ENCODE data around the gene RAPH1.

Gene RAPH1

GRCh38 chr2:203553784-203554183 is 18.7 kb upstream of the RAPH1 start:
- H3K4me3 ChIP-seq (ENCODE audit: low read length): no peak overlapping the region
- H2BK15ac ChIP-seq (replicated peaks; ENCODE audit: low read depth): no peak overlapping the region
- H3K79me2 ChIP-seq (ENCODE audit: control insufficient read depth, insufficient read depth, low read length): no peaks in the 10 kb centered on the region
- no peak overlapping the region for H3K4ac ChIP-seq (ENCODE audit: low read depth, low read length)
- no peaks in the 10 kb centered on the region for H3K79me1 ChIP-seq (ENCODE audit: low read length)
- H3K27ac ChIP-seq (ENCODE audit: low read depth, low read length): no peak overlapping the region
- H3K18ac ChIP-seq (ENCODE audit: low read length): no peak overlapping the region
- H3K27me3 ChIP-seq (ENCODE audit: insufficient read depth, low read length, poor library complexity): no peaks in the 10 kb centered on the region
- no CpG with 5 or more reads among the region's 1 CpG for WGBS (ENCODE audit: extremely low coverage, insufficient coverage, low lambda C conversion rate)
- no peak overlapping the region for H4K5ac ChIP-seq (ENCODE audit: low read length)
- no peaks in the 10 kb centered on the region for H3K4me1 ChIP-seq (ENCODE audit: control insufficient read depth, low read depth, low read length)
- no peak overlapping the region for H3K9ac ChIP-seq (ENCODE audit: low read length)
- H2BK5ac ChIP-seq (ENCODE audit: low read length): no peak overlapping the region
- H3K4me2 ChIP-seq (ENCODE audit: low read length): no peak overlapping the region
- DNase-seq: no peak
- no peaks in the 10 kb centered on the region for H3K36me3 ChIP-seq (ENCODE audit: control insufficient read depth, insufficient read depth, low read length)
- H4K8ac ChIP-seq (ENCODE audit: low read depth, low read length): no peak overlapping the region
- H3K23ac ChIP-seq (ENCODE audit: low read length): no peak overlapping the region
- no peak overlapping the region for H2BK120ac ChIP-seq (ENCODE audit: low read depth, low read length)
- H3K56ac ChIP-seq (ENCODE audit: low read length): no peak overlapping the region
- no peak overlapping the region for H2AK5ac ChIP-seq (ENCODE audit: low read length)

DNA sequence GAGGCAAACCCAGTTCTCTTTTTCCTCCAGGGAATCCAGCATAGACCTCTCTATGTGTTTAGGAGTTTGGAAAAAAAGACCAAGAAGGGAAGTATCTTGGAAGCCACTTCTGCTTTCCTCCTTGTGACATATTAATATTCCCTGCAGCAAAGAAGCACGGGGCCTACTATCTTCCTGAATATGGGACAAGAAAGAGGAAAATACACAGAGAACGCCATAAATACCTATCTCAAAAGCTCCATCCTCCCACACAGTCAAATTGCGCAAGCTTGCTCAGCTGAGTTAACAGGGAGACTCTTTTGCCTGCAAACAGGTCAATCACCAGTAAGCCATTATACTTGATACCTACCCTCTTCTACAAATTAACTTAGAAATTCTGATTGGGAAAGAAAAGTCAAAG is 16.7 kb upstream of the RAPH1 start:
- no peak for DNase-seq
- WGBS (ENCODE audit: extremely low coverage, insufficient coverage, low lambda C conversion rate): no CpG with 5 or more reads among the region's 3 CpGs
- no peak overlapping the region for H3K27ac ChIP-seq (ENCODE audit: low read depth, low read length)

DNA sequence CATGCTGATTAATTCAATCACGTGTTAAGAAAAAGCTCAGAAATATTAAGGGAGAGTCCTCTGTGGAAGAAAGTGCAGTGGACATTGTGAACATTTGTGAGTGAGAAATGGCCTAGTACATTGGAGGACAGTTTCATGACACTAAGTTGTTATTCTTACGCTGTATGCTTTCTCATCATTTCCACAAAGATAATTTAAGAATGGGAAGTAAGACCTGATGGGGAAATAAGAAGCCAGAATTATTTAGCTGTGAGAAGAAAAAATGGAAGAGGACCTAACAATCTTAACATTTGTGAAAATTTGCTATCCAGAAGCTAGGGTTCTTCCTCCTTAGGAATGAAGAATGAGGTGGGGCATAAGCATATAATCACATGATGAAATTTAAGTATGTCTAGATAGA is 15.2 kb upstream of the RAPH1 start:
- no peak overlapping the region for H2BK120ac ChIP-seq (ENCODE audit: low read depth, low read length)
- no peaks in the 10 kb centered on the region for H3K27me3 ChIP-seq (ENCODE audit: insufficient read depth, low read length, poor library complexity)
- H3K4ac ChIP-seq (ENCODE audit: low read depth, low read length): no peak overlapping the region
- no peaks in the 10 kb centered on the region for H3K79me1 ChIP-seq (ENCODE audit: low read length)
- H3K79me2 ChIP-seq (ENCODE audit: control insufficient read depth, insufficient read depth, low read length): no peaks in the 10 kb centered on the region
- no peak for DNase-seq
- H3K4me3 ChIP-seq (ENCODE audit: low read length): no peak overlapping the region
- no peak overlapping the region for H3K27ac ChIP-seq (ENCODE audit: low read depth, low read length)
- no peak overlapping the region for H3K9ac ChIP-seq (ENCODE audit: low read length)
- H3K4me1 ChIP-seq (ENCODE audit: control insufficient read depth, low read depth, low read length): no peaks in the 10 kb centered on the region
- no peak overlapping the region for H3K56ac ChIP-seq (ENCODE audit: low read length)
- no peak overlapping the region for H3K23ac ChIP-seq (ENCODE audit: low read length)
- no peaks in the 10 kb centered on the region for H3K36me3 ChIP-seq (ENCODE audit: control insufficient read depth, insufficient read depth, low read length)
- H2AK5ac ChIP-seq (ENCODE audit: low read length): no peak overlapping the region
- no peak overlapping the region for H2BK15ac ChIP-seq (replicated peaks; ENCODE audit: low read depth)
- no CpG with 5 or more reads among the region's 2 CpGs for WGBS (ENCODE audit: extremely low coverage, insufficient coverage, low lambda C conversion rate)
- H3K4me2 ChIP-seq (ENCODE audit: low read length): no peak overlapping the region
- no peak overlapping the region for H3K18ac ChIP-seq (ENCODE audit: low read length)
- no peak overlapping the region for H4K8ac ChIP-seq (ENCODE audit: low read depth, low read length)
- H2BK5ac ChIP-seq (ENCODE audit: low read length): no peak overlapping the region
- H4K5ac ChIP-seq (ENCODE audit: low read length): no peak overlapping the region

More for the DNA sequence above, 16.7 kb upstream of the RAPH1 start:
- Histone ChIP-seq H2BK5ac (ENCODE audit: low read length) (no peak overlapping the region), H3K4me1 (ENCODE audit: control insufficient read depth, low read depth, low read length) (no peaks in the 10 kb centered on the region), H4K8ac (ENCODE audit: low read depth, low read length) (no peak overlapping the region), H3K79me2 (ENCODE audit: control insufficient read depth, insufficient read depth, low read length) (no peaks in the 10 kb centered on the region), H3K9ac (ENCODE audit: low read length) (no peak overlapping the region), H3K18ac (ENCODE audit: low read length) (no peak overlapping the region), H3K56ac (ENCODE audit: low read length) (no peak overlapping the region), H2AK5ac (ENCODE audit: low read length) (no peak overlapping the region), H3K79me1 (ENCODE audit: low read length) (no peaks in the 10 kb centered on the region), H2BK120ac (ENCODE audit: low read depth, low read length) (no peak overlapping the region), H3K4ac (ENCODE audit: low read depth, low read length) (no peak overlapping the region), H3K36me3 (ENCODE audit: control insufficient read depth, insufficient read depth, low read length) (no peaks in the 10 kb centered on the region), H4K5ac (ENCODE audit: low read length) (no peak overlapping the region), H3K27me3 (ENCODE audit: insufficient read depth, low read length, poor library complexity) (no peaks in the 10 kb centered on the region), H3K4me2 (ENCODE audit: low read length) (no peak overlapping the region), H2BK15ac (replicated peaks; ENCODE audit: low read depth) (no peak overlapping the region), H3K23ac (ENCODE audit: low read length) (no peak overlapping the region), H3K4me3 (ENCODE audit: low read length) (no peak overlapping the region)

DNA sequence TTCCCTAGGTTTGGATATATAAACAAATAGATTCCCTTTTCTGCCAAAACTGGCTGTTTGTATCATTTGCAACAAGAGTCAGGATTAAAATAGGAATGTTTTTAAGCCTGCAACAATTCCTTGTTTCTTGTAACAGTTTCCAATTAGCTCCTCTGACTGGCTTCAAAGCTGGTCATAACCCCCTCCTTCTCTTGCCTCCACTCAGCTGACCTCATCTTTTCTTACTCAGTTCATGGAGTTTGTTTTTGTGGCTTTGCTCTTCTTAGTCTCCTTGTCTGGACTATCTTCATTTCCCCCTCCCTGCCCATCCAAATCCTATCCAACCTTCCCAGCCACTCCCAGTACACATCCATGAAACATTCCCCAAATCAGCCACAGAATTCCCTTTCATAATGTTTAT is 14.3 kb upstream of the RAPH1 start:
- Histone ChIP-seq H3K36me3 (ENCODE audit: control insufficient read depth, insufficient read depth, low read length) (no peaks in the 10 kb centered on the region), H3K79me1 (ENCODE audit: low read length) (no peaks in the 10 kb centered on the region), H2BK5ac (ENCODE audit: low read length) (no peak overlapping the region), H3K79me2 (ENCODE audit: control insufficient read depth, insufficient read depth, low read length) (no peaks in the 10 kb centered on the region), H4K8ac (ENCODE audit: low read depth, low read length) (no peak overlapping the region), H2BK120ac (ENCODE audit: low read depth, low read length) (no peak overlapping the region), H3K9ac (ENCODE audit: low read length) (no peak overlapping the region), H2BK15ac (replicated peaks; ENCODE audit: low read depth) (no peak overlapping the region), H3K23ac (ENCODE audit: low read length) (no peak overlapping the region), H3K4me3 (ENCODE audit: low read length) (no peak overlapping the region), H4K5ac (ENCODE audit: low read length) (no peak overlapping the region), H3K56ac (ENCODE audit: low read length) (no peak overlapping the region), H3K4me2 (ENCODE audit: low read length) (no peak overlapping the region), H3K4me1 (ENCODE audit: control insufficient read depth, low read depth, low read length) (no peaks in the 10 kb centered on the region), H3K27ac (ENCODE audit: low read depth, low read length) (no peak overlapping the region), H3K4ac (ENCODE audit: low read depth, low read length) (no peak overlapping the region), H2AK5ac (ENCODE audit: low read length) (no peak overlapping the region), H3K18ac (ENCODE audit: low read length) (no peak overlapping the region), H3K27me3 (ENCODE audit: insufficient read depth, low read length, poor library complexity) (no peaks in the 10 kb centered on the region)
- no peak for DNase-seq

- Histone ChIP-seq H3K36me3 (ENCODE audit: control insufficient read depth, insufficient read depth, low read length) (no peaks in the 10 kb centered on the region), H3K4ac (ENCODE audit: low read depth, low read length) (no peak overlapping the region), H3K27me3 (ENCODE audit: insufficient read depth, low read length, poor library complexity) (no peaks in the 10 kb centered on the region), H3K79me1 (ENCODE audit: low read length) (no peaks in the 10 kb centered on the region), H3K56ac (ENCODE audit: low read length) (no peak overlapping the region), H2BK120ac (ENCODE audit: low read depth, low read length) (no peak overlapping the region), H3K23ac (ENCODE audit: low read length) (no peak overlapping the region), H3K9ac (ENCODE audit: low read length) (no peak overlapping the region), H2AK5ac (ENCODE audit: low read length) (no peak overlapping the region), H3K18ac (ENCODE audit: low read length) (no peak overlapping the region), H3K4me3 (ENCODE audit: low read length) (no peak overlapping the region), H4K8ac (ENCODE audit: low read depth, low read length) (no peak overlapping the region), H3K4me2 (ENCODE audit: low read length) (no peak overlapping the region), H3K4me1 (ENCODE audit: control insufficient read depth, low read depth, low read length) (no peaks in the 10 kb centered on the region), H3K79me2 (ENCODE audit: control insufficient read depth, insufficient read depth, low read length) (no peaks in the 10 kb centered on the region), H2BK15ac (replicated peaks; ENCODE audit: low read depth) (no peak overlapping the region), H4K5ac (ENCODE audit: low read length) (no peak overlapping the region), H2BK5ac (ENCODE audit: low read length) (no peak overlapping the region), H3K27ac (ENCODE audit: low read depth, low read length) (no peak overlapping the region)
- no peak for DNase-seq
These were observed 13.8 kb upstream of the RAPH1 start for GRCh38 chr2:203548887-203549286.

GRCh38 chr2:203547356-203547755 is 12.3 kb upstream of the RAPH1 start:
- WGBS (ENCODE audit: extremely low coverage, insufficient coverage, low lambda C conversion rate): no CpG with 5 or more reads among the region's 1 CpG
- H3K4ac ChIP-seq (ENCODE audit: low read depth, low read length): no peak overlapping the region
- H2AK5ac ChIP-seq (ENCODE audit: low read length): no peak overlapping the region
- H3K4me2 ChIP-seq (ENCODE audit: low read length): no peak overlapping the region
- H2BK15ac ChIP-seq (replicated peaks; ENCODE audit: low read depth): no peak overlapping the region
- no peaks in the 10 kb centered on the region for H3K27me3 ChIP-seq (ENCODE audit: insufficient read depth, low read length, poor library complexity)
- H3K4me3 ChIP-seq (ENCODE audit: low read length): no peak overlapping the region
- no peaks in the 10 kb centered on the region for H3K79me1 ChIP-seq (ENCODE audit: low read length)
- H4K8ac ChIP-seq (ENCODE audit: low read depth, low read length): no peak overlapping the region
- H3K56ac ChIP-seq (ENCODE audit: low read length): no peak overlapping the region
- H3K27ac ChIP-seq (ENCODE audit: low read depth, low read length): no peak overlapping the region
- no peak overlapping the region for H2BK5ac ChIP-seq (ENCODE audit: low read length)
- H4K5ac ChIP-seq (ENCODE audit: low read length): no peak overlapping the region
- no peaks in the 10 kb centered on the region for H3K79me2 ChIP-seq (ENCODE audit: control insufficient read depth, insufficient read depth, low read length)
- no peak overlapping the region for H3K9ac ChIP-seq (ENCODE audit: low read length)
- H3K23ac ChIP-seq (ENCODE audit: low read length): no peak overlapping the region
- H2BK120ac ChIP-seq (ENCODE audit: low read depth, low read length): no peak overlapping the region
- DNase-seq: no peak
- no peaks in the 10 kb centered on the region for H3K4me1 ChIP-seq (ENCODE audit: control insufficient read depth, low read depth, low read length)
- H3K18ac ChIP-seq (ENCODE audit: low read length): no peak overlapping the region
- H3K36me3 ChIP-seq (ENCODE audit: control insufficient read depth, insufficient read depth, low read length): no peaks in the 10 kb centered on the region

Measured in mesendoderm (in vitro differentiated cells).